Measurements from ENCODE around the gene ISG20L2.

The ISG20L2 gene

DNA sequence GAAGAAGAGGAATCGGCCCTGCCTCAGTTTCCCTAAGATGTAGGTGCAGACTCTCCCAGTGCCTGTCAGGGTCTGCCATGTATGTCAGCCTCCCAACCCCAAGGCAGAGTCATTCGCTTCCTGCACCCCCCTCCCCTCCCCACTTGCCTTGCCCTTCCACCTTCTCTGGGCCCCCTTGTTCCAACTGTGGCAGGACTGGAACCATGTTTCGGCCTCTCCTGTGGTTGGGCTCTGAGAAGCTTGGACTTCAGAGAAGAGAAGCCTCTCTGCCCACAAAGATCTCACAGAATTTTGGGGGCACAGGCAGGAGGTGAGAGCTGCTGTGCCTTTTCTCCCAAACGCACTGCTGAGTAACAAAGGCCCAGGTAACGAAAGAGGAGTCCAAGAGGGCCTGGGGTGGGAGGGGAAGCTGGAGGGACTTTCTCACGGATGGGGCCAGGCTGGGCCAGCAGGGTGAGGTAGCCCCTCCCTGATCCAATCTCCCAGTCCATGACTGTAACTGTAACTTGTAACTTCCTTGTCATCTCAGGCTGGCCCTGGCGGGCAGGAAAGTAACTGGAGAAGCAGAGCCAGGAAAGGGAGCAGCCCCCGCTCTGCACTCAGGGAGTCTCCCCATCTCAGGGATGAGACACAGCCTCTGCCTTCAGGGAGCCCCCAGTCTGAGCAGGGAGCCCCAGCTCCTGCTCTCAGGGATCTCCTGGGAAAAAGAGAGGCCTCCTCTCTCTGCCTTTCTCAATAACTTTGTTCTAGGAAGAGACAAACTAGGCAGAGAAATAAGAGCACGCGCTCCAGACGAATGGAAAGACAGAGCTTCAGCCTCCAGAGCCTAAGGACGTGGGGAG, 34.5 kb downstream of the ISG20L2 start:
- no peak for DNase-seq (ENCODE audit: low spot score)

DNA sequence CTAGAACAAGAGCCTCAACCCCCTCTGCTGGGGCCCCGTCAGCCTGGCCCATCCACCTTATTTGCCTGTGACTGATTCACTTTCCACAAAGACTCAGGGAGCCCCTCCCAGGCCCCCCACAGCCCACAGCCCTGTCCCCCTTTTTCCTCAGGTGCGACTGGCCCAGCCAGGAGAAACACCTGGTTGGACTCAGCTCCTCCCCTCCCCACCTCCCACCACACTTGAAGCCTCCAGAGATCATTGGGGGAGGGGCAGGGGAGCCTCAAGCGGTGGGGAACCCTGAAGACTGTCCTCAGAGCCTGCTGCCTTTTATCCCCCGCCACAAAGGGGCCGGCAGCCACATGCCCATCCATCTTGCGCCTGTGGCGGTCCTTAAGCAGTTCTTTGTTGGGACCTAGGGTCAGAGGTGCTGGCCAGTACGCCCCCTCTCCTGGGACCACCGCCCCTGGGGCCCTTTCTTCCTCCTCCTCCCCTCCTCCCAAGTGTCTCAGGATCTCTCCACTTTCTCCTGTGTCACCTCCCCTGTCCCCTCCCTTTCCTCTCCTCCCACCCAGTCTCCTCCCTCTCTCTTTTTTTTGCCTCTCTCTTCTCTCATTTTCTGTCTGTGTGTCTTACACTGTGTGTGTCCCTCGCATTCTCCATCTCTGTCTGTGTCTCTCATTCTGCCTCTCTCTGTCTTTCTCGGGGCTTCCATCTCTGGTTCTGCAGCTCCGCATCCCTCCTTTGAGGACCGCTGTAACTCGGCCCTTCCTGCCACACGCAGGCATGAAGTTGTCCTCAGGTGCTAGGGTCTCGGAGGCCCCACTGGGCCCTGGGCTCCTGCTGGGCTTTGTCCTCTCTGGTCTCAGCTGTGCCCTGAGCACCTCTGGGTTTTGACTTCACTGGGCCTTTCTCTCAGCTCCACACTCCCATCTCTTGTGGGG, 35.4 kb downstream of the ISG20L2 start:
- TF ChIP-seq, protein P1, sequence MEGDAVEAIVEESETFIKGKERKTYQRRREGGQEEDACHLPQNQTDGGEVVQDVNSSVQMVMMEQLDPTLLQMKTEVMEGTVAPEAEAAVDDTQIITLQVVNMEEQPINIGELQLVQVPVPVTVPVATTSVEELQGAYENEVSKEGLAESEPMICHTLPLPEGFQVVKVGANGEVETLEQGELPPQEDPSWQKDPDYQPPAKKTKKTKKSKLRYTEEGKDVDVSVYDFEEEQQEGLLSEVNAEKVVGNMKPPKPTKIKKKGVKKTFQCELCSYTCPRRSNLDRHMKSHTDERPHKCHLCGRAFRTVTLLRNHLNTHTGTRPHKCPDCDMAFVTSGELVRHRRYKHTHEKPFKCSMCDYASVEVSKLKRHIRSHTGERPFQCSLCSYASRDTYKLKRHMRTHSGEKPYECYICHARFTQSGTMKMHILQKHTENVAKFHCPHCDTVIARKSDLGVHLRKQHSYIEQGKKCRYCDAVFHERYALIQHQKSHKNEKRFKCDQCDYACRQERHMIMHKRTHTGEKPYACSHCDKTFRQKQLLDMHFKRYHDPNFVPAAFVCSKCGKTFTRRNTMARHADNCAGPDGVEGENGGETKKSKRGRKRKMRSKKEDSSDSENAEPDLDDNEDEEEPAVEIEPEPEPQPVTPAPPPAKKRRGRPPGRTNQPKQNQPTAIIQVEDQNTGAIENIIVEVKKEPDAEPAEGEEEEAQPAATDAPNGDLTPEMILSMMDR (IDR thresholded peaks at IDR 0.05; ENCODE audit: extremely low read depth, missing control alignments) = no peak
- DNase-seq (ENCODE audit: low spot score) = no peak

More for the DNA sequence above, 34.5 kb downstream of the ISG20L2 start:
- TF ChIP-seq, protein P1 (IDR thresholded peaks at IDR 0.05; ENCODE audit: extremely low read depth, missing control alignments) = no peak

DNA sequence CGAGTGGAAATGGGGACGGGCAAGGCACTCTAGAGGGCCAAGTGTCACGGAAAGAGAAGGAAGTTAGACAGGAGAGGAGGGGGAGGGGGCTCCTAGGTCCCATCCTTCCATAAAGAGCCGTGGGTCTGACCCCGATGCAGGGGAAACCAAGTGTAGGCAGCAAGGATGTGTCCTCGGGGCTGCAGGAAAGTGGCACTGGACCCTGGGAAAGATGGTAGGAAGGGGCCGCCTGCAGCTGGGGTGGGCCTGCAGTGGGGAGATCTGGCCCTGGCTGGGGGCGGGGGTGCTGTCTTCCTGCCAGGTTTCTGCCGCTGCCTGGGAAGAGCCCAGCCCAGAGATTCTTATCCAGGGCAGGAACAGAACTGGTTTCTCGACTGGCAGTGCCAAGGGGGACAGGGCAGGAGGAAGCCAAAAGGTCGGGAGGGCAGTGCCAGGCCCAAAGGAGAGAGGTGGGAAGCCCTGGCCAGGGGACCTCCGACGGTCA, 36.1 kb downstream of the ISG20L2 start:
- TF ChIP-seq, protein P1 (IDR thresholded peaks at IDR 0.05; ENCODE audit: extremely low read depth, missing control alignments) = no peak

DNA sequence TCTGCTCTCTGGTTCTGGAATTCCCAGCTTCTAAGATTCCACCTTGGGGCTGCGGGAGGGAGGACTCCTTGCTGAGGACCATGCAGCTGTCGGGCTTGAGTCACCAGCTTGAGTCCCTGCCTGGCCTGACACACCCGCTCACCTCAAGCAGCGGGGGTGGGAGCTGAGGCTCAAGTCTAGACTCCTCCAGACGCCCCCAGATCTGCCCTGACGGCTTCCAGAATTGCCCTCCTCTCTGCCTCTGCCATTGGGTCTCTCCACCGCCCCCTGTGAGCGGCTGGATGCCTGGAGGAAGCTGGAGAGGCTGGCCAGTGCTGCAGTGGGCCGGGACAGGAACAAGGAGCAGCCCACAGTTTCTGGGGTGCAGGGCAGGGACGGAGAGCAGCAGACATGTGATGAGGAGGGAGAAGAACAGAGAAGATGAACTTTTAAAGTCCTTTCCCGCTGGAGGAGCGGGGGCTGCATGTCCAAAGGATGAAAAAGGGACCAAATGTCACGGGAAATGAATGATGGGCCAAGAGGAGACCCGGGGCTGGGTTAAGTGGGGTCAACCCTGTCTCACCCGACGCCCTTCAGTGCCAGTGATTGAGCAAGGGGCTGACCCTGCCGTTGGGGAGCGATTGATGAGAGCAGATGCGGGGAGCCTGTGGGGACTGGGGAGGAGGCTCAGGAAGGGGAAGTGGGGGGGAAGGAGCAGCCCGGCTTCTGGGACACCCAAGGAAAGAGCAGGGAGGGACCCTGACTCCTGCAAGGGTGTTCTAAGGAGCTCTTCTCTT, 36.7 kb downstream of the ISG20L2 start:
- no peak for DNase-seq (ENCODE audit: low spot score)
- TF ChIP-seq, protein P1 (IDR thresholded peaks at IDR 0.05; ENCODE audit: extremely low read depth, missing control alignments) = no peak

More for the DNA sequence above, 36.1 kb downstream of the ISG20L2 start:
- no peak for DNase-seq (ENCODE audit: low spot score)

DNA sequence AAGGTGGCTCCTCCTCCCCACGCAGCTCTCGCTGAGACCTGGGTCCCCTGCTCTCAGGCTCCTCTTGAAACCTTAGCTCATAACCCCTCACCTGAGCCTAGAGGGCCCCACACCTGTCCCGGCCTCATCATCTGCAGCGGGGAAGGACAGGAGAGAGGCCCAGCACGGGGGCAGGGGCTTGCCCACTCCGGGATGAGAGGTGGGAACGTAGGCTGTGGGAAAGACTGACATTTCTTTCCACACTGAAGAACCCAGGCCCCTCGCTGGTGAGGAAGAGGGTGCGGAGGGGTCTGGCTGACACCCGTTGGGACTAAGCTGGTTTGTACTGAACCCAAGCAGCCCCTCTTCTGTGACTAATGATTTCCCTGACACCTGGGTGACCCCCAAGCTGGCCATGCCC, 37.4 kb downstream of the ISG20L2 start:
- DNase-seq (ENCODE audit: low spot score) = no peak

DNA sequence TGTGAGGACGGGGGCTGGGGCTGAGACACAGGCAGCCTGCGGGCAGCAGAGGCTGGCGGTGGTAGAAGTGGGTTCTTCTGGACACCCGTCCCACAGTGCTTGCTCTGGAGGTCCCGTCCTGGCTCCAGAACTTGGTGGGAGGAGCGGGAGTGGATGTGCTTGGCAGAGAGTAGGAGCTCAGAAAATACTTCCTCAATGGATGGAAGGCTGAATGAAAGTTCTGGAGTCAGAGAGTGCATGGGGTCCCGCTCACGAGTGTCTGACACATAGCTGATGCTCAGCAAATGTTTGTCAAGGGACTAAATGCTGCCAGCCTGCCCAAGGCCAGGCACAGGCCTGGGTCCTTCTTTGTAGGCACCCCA, 37.9 kb downstream of the ISG20L2 start:
- no peak for DNase-seq (ENCODE audit: low spot score)
- TF ChIP-seq, protein P1 (IDR thresholded peaks at IDR 0.05; ENCODE audit: extremely low read depth, missing control alignments) = no peak

More for the DNA sequence above, 37.4 kb downstream of the ISG20L2 start:
- TF ChIP-seq, protein P1 (IDR thresholded peaks at IDR 0.05; ENCODE audit: extremely low read depth, missing control alignments) = no peak
